ENCODE results near the gene CNTNAP2.

GRCh38 chr7:148201992-148202391 is 2085.4 kb downstream of the CNTNAP2 start:
- TF ChIP-seq POLR2A (IDR thresholded peaks at IDR 0.05; ENCODE audit: low read depth, low read length) (no peak), CTCF (conservative IDR thresholded peaks at IDR 0.05; ENCODE audit: low read depth, low read length) (no peak), FOS (IDR thresholded peaks at IDR 0.05; ENCODE audit: low read depth, low read length) (no peak), BHLHE40 (IDR thresholded peaks at IDR 0.05; ENCODE audit: low read depth, low read length) (no peak), MXI1 (IDR thresholded peaks at IDR 0.05; ENCODE audit: borderline replicate concordance, low read depth, low read length) (no peak), RAD21 (IDR thresholded peaks at IDR 0.05; ENCODE audit: low read length) (no peak), CEBPB (IDR thresholded peaks at IDR 0.05; ENCODE audit: low read depth, low read length) (no peak), ELK1 (IDR thresholded peaks at IDR 0.05; ENCODE audit: borderline replicate concordance, low read depth, low read length) (no peak), USF2 (IDR thresholded peaks at IDR 0.05; ENCODE audit: low read depth, low read length) (no peak), RFX5 (IDR thresholded peaks at IDR 0.05; ENCODE audit: low read depth, low read length) (no peak), CHD1 (IDR thresholded peaks at IDR 0.05; ENCODE audit: low read depth, low read length) (no peak)
